Transverse colon (tissue), 4 donors: Measurements from ENCODE around the gene SHISA8. TPM values are rescaled to one million over a fixed set of nuclear protein-coding genes. Genes with fewer than 3 reads are reported as not detected.

ENCODE experiments used
- DNase-seq: peaks from one replicate; pipeline ENCODE4 v3.0.0-alpha.2; 2019
- H3K27ac ChIP-seq, 4 donors: fragments of 200-600 bp; sonication (generic); 2 replicates each; pipeline ENCODE4 v1.5.1; 2016 to 2018; ENCODE audit warnings: inconsistent platforms in 4 of 4
- H3K27me3 ChIP-seq: fragments of 200-600 bp; sonication (generic); 2 replicates; pipeline ENCODE4 v1.5.1; 2017; ENCODE audit warnings: inconsistent platforms
- H3K36me3 ChIP-seq, 4 donors: fragments of 200-600 bp; sonication (generic); 2 replicates each; pipeline ENCODE4 v1.5.1; 2017 to 2019; ENCODE audit warnings: inconsistent platforms in 4 of 4
- H3K4me1 ChIP-seq, 4 donors: fragments of 200-600 bp; sonication (generic); 2 replicates each; pipeline ENCODE4 v1.5.1; 2017 to 2020; ENCODE audit warnings: inconsistent platforms in 4 of 4
- H3K4me3 ChIP-seq, 4 donors: fragments of 200-600 bp; sonication (generic); 1 replicate in 1 of 4; 2 replicates in 3 of 4; pipeline versions ENCODE4 v1.5.1 to v1.6.1; 2017 to 2019; ENCODE audit warnings: inconsistent platforms in 4 of 4
- H3K9me3 ChIP-seq, 2 donors: fragments of 200-600 bp; sonication (generic); 2 replicates each; pipeline ENCODE4 v1.5.1; 2017 to 2019; ENCODE audit warnings: inconsistent platforms in 2 of 2
- EP300 ChIP-seq: sonication (generic); formaldehyde crosslinking; IDR thresholded peaks from one replicate; pipeline ENCODE4 v1.6.1; 2017; ENCODE audit warnings: antibody characterized with exemption, low read depth
- POLR2A ChIP-seq: fragments of 450-650 bp; IDR thresholded peaks from one replicate; pipeline ENCODE4 v1.6.1; 2016; ENCODE audit warnings: antibody characterized with exemption, mild to moderate bottlenecking, moderate library complexity
- POLR2AphosphoS5 ChIP-seq, 3 donors: sonication (generic); formaldehyde crosslinking; IDR thresholded peaks; one replicate each; pipeline ENCODE4 v1.6.1; 2016; ENCODE audit warnings: antibody characterized with exemption in 3 of 3
- WGBS, 2 donors: methylation state at CpG; one replicate each; pipeline ENCODE4 v1.1.5; 2018; ENCODE audit warnings: low coverage in 1 of 2; 5-methylcytosine and 5-hydroxymethylcytosine counted together
- in situ Hi-C, 4 donors: fragments of 200-750 bp; cut with MboI; loops; one replicate each; pipeline versions ENCODE4 v1.15.0 to v1.15.1; 2017; ENCODE audit warnings: low sequenced_read_pairs in 3 of 4, low pct_ligation_motif_present in 1 of 4, low pct_unique_long_range_greater_than_20kb in 1 of 4
- intact Hi-C: fragments of 100-400 bp; cut with DNase I; formaldehyde crosslinking; loops from one replicate; pipeline ENCODE4 v1.15.1; 2023; ENCODE audit warnings: low total_unique reads
- total RNA-seq, 4 donors: library from RNA; depleted of rRNA; stranded (reverse); fragments of >200 nt; gene quantifications; one replicate each; pipeline ENCODE4 v1.1.0, GENCODE V29; 2016
- TF ChIP-seq, protein P1 (sequence below), 5 experiments: fragments of 200-600 bp in 3 of 5; fragments of 450-650 bp in 2 of 5; sonication (generic) in 3 of 5; IDR thresholded peaks; 1 replicate in 2 of 5; 2 replicates in 3 of 5; pipeline ENCODE4 v1.5.1; 2016 to 2017; ENCODE audit warnings: antibody characterized with exemption in 5 of 5, inconsistent platforms in 3 of 5, mild to moderate bottlenecking in 2 of 5, moderate library complexity in 1 of 5

SHISA8 gene
- total RNA-seq, 4 donors from 2014 or later = 0.32 TPM; not detected in 3

DNA sequence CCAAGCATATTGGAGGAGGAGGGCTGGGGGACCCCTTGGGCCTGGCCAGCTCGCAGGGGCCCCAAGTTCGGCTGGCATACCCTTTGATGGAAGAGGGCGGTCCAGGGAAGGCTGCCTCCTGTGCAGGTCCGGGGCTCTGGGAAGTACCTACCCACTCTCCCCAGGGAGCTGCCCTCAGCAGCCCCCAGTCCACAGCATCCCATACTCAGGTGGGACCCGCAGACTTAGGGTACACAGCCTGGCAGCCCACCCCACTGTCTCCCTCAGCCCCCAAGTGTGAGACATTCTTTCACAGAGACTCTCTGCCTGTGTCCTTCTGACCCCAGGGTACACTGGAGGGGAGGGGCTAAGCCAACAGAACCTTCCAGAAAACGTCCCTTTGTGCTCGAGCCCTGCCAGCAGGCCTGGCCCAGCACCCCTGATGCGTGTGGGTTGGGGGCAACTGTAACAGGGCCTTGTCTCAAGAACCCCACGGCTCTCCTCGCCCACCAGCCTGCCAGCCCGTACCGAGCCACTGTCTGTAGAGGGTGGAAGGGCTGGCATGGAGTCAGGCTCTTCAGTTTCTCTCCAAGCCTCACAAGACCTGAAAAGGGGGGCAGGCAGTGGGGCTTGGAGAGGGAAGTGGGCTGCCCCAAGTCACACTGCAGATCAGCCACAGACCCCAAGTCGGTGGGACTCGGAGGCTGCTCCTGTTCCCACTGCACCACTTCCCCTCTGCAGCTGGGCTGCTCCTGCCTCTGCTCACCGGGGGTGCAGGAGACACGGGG lies 18.7 kb upstream of the SHISA8 start:
- DNase-seq = no peak
- no peak overlapping the region for H3K4me3 ChIP-seq
- intact Hi-C loops (no loop called here), in situ Hi-C loops (loop anchor here in 1 of 4 donors (25.0 kb wide), 1 partner anchor 121 kb away; the partner anchor contains the start of gene CCDC134)
- TF ChIP-seq POLR2A = no peak
- TF ChIP-seq EP300 = no peak
- TF ChIP-seq, protein P1, sequence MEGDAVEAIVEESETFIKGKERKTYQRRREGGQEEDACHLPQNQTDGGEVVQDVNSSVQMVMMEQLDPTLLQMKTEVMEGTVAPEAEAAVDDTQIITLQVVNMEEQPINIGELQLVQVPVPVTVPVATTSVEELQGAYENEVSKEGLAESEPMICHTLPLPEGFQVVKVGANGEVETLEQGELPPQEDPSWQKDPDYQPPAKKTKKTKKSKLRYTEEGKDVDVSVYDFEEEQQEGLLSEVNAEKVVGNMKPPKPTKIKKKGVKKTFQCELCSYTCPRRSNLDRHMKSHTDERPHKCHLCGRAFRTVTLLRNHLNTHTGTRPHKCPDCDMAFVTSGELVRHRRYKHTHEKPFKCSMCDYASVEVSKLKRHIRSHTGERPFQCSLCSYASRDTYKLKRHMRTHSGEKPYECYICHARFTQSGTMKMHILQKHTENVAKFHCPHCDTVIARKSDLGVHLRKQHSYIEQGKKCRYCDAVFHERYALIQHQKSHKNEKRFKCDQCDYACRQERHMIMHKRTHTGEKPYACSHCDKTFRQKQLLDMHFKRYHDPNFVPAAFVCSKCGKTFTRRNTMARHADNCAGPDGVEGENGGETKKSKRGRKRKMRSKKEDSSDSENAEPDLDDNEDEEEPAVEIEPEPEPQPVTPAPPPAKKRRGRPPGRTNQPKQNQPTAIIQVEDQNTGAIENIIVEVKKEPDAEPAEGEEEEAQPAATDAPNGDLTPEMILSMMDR (IDR thresholded peaks at IDR 0.05) = no peak
- no peak for TF ChIP-seq POLR2AphosphoS5 (IDR thresholded peaks at IDR 0.05)
- no peaks in the 10 kb centered on the region for H3K9me3 ChIP-seq
- H3K4me1 ChIP-seq = no peaks in the 10 kb centered on the region
- H3K36me3 ChIP-seq = no peaks in the 10 kb centered on the region
- H3K27me3 ChIP-seq = peaks cover under 1% of the 10 kb centered on the region
- WGBS, 2 donors = 82% methylated on average over 15 of the region's 16 CpGs; no CpG with 5 or more reads in 1 of the 2 donors
- no peak overlapping the region for H3K27ac ChIP-seq

DNA sequence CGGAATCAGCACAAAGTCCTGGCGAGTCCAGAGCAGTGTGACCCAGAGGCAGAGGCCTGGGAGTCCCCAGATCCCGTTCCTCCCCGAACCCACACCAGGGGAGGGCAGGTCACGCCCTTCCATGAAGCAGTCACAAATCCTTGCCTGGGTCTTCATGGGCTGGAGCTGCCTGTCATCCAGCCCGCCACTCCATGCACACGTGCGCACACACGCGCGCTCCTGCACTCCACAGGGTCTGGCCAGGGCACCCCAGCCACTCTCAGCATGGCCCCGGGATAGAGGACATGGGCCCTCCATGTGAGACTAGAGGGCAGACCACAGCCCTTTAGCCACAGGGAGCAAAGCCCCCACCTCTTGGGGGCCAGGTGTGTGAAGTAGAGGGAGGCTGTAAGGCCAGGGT lies 17.5 kb upstream of the SHISA8 start:
- H3K27me3 ChIP-seq = peaks cover 9% of the 10 kb centered on the region
- WGBS, 2 donors = 93% methylated on average over 9 of the region's 12 CpGs; no CpG with 5 or more reads in 1 of the 2 donors
- DNase-seq = no peak
- H3K4me3 ChIP-seq = no peak overlapping the region
- intact Hi-C loops (no loop called here), in situ Hi-C loops (loop anchor here in 1 of 4 donors (25.0 kb wide), 1 partner anchor 120 kb away; the partner anchor contains the start of gene CCDC134)
- TF ChIP-seq EP300 = no peak
- TF ChIP-seq POLR2AphosphoS5 (IDR thresholded peaks at IDR 0.05) = no peak
- TF ChIP-seq, protein P1 (IDR thresholded peaks at IDR 0.05) = no peak
- no peak for TF ChIP-seq POLR2A
- H3K4me1 ChIP-seq = no peaks in the 10 kb centered on the region
- H3K27ac ChIP-seq = no peak overlapping the region
- H3K9me3 ChIP-seq = no peaks in the 10 kb centered on the region
- H3K36me3 ChIP-seq = no peaks in the 10 kb centered on the region

DNA sequence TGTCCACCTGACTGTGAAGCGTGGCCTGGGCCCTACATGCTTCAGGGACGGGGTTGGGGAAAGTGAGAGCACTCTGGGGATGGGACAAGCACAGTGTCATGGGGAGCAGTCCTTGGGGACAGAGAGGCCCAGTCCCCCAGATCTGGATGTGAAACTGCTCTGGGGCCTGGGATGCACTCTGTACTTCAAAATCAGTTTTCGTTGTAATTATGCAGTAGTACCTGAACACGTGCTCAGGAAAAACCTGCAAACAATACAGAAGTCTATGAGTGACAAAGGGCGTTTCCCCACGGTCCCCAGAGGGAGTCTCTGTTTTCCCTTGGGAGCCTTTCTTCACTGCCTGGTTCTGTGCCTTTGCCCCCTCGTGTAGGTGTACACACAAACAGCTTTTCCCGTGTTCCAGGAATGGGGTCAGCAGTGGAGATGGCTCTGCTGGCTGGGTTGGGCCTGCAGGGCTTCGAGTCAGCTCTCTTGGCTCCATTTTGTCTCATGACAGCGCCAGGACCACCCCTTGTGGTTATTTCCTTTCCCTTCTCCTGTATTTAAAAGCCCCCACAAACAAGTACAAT lies 16.9 kb upstream of the SHISA8 start:
- TF ChIP-seq, protein P1 (IDR thresholded peaks at IDR 0.05) = no peak
- no peak for TF ChIP-seq EP300
- TF ChIP-seq POLR2AphosphoS5 (IDR thresholded peaks at IDR 0.05) = no peak
- no peak for TF ChIP-seq POLR2A
- Histone ChIP-seq H3K27ac (no peak overlapping the region), H3K4me3 (no peak overlapping the region), H3K36me3 (no peaks in the 10 kb centered on the region), H3K27me3 (peaks cover 15% of the 10 kb centered on the region), H3K4me1 (peaks cover 0 to 2% (median under 1%) of the 10 kb centered on the region in 4 donors), H3K9me3 (no peaks in the 10 kb centered on the region)
- DNase-seq = no peak
- in situ Hi-C loops (loop anchor here in 1 of 4 donors (25.0 kb wide), 1 partner anchor 119 kb away; the partner anchor contains the start of gene CCDC134), intact Hi-C loops (no loop called here)
- WGBS, 2 donors = 69 to 100% methylated on average over 1 to 10 of the region's 10 CpGs

DNA sequence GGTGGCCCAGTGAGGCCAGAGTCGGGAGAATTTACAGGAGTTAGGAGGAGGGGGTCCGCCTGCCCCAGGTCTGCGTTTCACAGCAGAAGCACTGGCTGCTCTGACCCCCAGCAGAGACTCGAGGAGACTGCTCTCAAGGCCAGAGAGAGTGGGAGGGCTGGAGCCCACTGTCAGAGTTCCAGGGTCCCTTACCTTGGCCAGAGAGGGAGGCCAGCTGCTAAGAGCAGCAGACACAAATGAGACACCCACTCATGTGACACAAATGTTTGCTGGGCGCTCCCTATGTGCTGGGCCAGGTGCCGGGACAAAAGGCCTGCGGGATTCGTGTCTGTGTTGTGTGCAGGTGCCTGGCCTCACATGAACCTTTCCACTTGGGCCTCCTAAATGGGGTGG lies 14.5 kb upstream of the SHISA8 start:
- intact Hi-C loops (no loop called here), in situ Hi-C loops (loop anchor here in 1 of 4 donors (25.0 kb wide), 1 partner anchor 117 kb away; the partner anchor contains the start of gene CCDC134)
- 72% methylated on average over 8 of the region's 8 CpGs; no CpG with 5 or more reads in 1 of the 2 donors for WGBS, 2 donors
- peaks cover 36% of the 10 kb centered on the region for H3K27me3 ChIP-seq
- H3K36me3 ChIP-seq = no peaks in the 10 kb centered on the region
- H3K27ac ChIP-seq = no peak overlapping the region
- TF ChIP-seq POLR2AphosphoS5 (IDR thresholded peaks at IDR 0.05) = no peak
- H3K9me3 ChIP-seq = no peaks in the 10 kb centered on the region
- H3K4me1 ChIP-seq = peaks cover 0 to 14% (median 12%) of the 10 kb centered on the region in 4 donors
- no peak for DNase-seq
- no peak overlapping the region for H3K4me3 ChIP-seq
